A673 (cell line): Measurements from ENCODE around the gene ZNF354B. TPM values are rescaled to one million over a fixed set of nuclear protein-coding genes. Genes with fewer than 3 reads are reported as not detected.

Experiments
- BruUV-seq: library from RNA; stranded (reverse); fragments of 400-500 nt; replicated peaks from 2 replicates; lab custom pipeline; 2021; lab: Mats Ljungman, UMichigan
- CTCF ChIA-PET: fragments of 300-600 bp; sonication (Branson Sonifier 250); formaldehyde crosslinking; loops from one replicate; lab custom pipeline; 2022; ENCODE audit warnings: antibody characterized with exemption; lab: Charles Lee
- POLR2A ChIA-PET: fragments of 300-600 bp; sonication (Branson Sonifier 250); formaldehyde crosslinking; loops from one replicate; lab custom pipeline; 2022; ENCODE audit warnings: antibody characterized with exemption; ENCODE audit not compliant: low non-redundant PET; lab: Charles Lee
- DNase-seq: peaks from one replicate; pipeline ENCODE4 v3.0.0-alpha.2; 2015; ENCODE audit warnings: low spot score
- H3K27ac ChIP-seq: fragments of 200-600 bp; sonication (generic); 2 replicates; pipeline ENCODE4 v1.5.1; 2016; ENCODE audit warnings: mixed run types, low read depth, mild to moderate bottlenecking, mixed read lengths, antibody characterized with exemption, low read length; ENCODE audit not compliant: poor library complexity, severe bottlenecking
- H3K27me3 ChIP-seq: fragments of 200-600 bp; sonication (generic); replicated peaks from 2 replicates; pipeline ENCODE4 v1.6.1; 2017; ENCODE audit warnings: mixed run types, low read depth, mild to moderate bottlenecking, mixed read lengths, antibody characterized with exemption, low read length; ENCODE audit not compliant: insufficient read depth, poor library complexity
- H3K36me3 ChIP-seq: fragments of 200-600 bp; sonication (generic); 2 replicates; pipeline ENCODE4 v1.6.1; 2016; ENCODE audit warnings: mixed run types, mild to moderate bottlenecking, mixed read lengths, antibody characterized with exemption, low read length; ENCODE audit not compliant: insufficient read depth, poor library complexity, severe bottlenecking
- H3K4me1 ChIP-seq: fragments of 200-600 bp; sonication (generic); 2 replicates; pipeline ENCODE4 v1.6.1; 2017; ENCODE audit warnings: mixed run types, mild to moderate bottlenecking, mixed read lengths, antibody characterized with exemption, low read length; ENCODE audit not compliant: insufficient read depth, poor library complexity, severe bottlenecking
- H3K4me3 ChIP-seq: fragments of 200-600 bp; sonication (generic); 2 replicates; pipeline ENCODE4 v1.5.1; 2016; ENCODE audit warnings: low read depth, mixed run types, mild to moderate bottlenecking, mixed read lengths, low read length; ENCODE audit not compliant: poor library complexity, severe bottlenecking
- H3K9me3 ChIP-seq: fragments of 200-600 bp; sonication (generic); 2 replicates; pipeline ENCODE4 v1.6.1; 2016; ENCODE audit warnings: mixed run types, low read depth, mild to moderate bottlenecking, mixed read lengths, antibody characterized with exemption, low read length; ENCODE audit not compliant: poor library complexity, severe bottlenecking
- CTCF ChIP-seq: fragments of 300-800, 200-600 bp; sonication (generic); conservative IDR thresholded peaks from 2 replicates; pipeline ENCODE4 v1.5.1; 2017; ENCODE audit warnings: low read depth, mild to moderate bottlenecking, antibody characterized with exemption, low read length, moderate library complexity, mixed read lengths
- EZH2 ChIP-seq: fragments of 200-600 bp; sonication (generic); IDR thresholded peaks from 2 replicates; pipeline ENCODE4 v1.6.1; 2017; ENCODE audit warnings: borderline replicate concordance, low read depth, mild to moderate bottlenecking, mixed read lengths, antibody characterized with exemption, low read length; ENCODE audit not compliant: poor library complexity, severe bottlenecking
- intact Hi-C: fragments of 100-400 bp; cut with micrococcal nuclease; formaldehyde crosslinking; loops from one replicate; pipeline ENCODE4 v1.10.0; 2022; ENCODE audit not compliant: unreplicated experiment
- total RNA-seq: library from RNA; stranded (reverse); gene quantifications from 2 replicates; pipeline ENCODE4 v1.2.3, GENCODE V29; 2021

Gene ZNF354B
- total RNA-seq, 1 experiment from 2014 or later: 13.8 TPM

- TF ChIP-seq CTCF (no peak), EZH2 (no peak)
- Histone ChIP-seq H3K27ac (no peak overlapping the region), H3K36me3 (no peaks in the 10 kb centered on the region), H3K27me3 (no peaks in the 10 kb centered on the region), H3K4me3 (no peak overlapping the region), H3K4me1 (no peaks in the 10 kb centered on the region), H3K9me3 (no peaks in the 10 kb centered on the region)
- no peak for DNase-seq
- intact Hi-C loops: no loop called here
- POLR2A ChIA-PET: no interaction called here
- CTCF ChIA-PET: no interaction called here
- no TSS peak for BruUV-seq
Measured at GRCh38 chr5:178820001-178820400, 39.8 kb upstream of the ZNF354B start.

DNA sequence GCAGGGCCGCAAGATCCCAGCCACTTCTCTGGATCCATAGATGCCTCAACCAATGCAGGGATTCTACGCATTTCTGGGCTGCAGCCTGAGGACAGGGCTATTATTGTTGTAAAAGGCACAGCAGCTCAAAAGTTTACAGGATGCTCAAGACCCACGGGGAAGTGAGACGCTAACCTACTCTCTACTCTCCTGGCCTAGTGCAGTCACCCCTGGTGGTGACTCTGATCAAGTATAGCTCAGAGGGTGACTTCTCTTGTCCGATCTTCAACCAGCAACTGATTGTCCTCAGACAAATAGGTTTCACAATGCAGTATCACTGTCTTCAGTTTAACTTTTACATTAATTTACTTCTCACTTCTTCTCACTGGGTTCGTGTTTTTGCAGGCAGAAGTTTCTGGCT lies 34.3 kb upstream of the ZNF354B start:
- ChIA-PET CTCF (no interaction called here), POLR2A (no interaction called here)
- Histone ChIP-seq H3K9me3 (no peaks in the 10 kb centered on the region), H3K27ac (no peak overlapping the region), H3K36me3 (no peaks in the 10 kb centered on the region), H3K27me3 (no peaks in the 10 kb centered on the region), H3K4me3 (no peak overlapping the region), H3K4me1 (no peaks in the 10 kb centered on the region)
- BruUV-seq: no TSS peak
- no peak for TF ChIP-seq CTCF
- intact Hi-C loops: no loop called here
- DNase-seq: no peak

DNA sequence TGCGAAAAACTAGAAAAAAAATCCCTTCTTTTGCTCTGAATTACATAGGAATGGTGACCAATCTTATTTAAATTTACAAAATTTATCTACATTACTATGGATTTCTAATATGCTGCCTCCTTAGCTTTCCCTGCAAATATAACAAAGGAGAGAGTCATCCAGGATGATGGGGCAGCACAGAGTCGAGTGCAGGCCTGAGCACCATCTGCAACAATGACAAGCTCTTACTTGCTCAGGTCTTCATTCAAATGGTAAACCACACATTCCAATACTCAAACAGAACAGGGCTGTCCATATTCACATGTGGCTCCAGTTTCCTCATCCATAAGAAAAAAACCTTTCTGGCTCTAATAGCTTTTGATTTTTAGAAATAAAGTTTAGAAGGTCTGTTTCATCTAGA lies 33.5 kb upstream of the ZNF354B start:
- DNase-seq: no peak
- ChIA-PET POLR2A (no interaction called here), CTCF (no interaction called here)
- intact Hi-C loops: no loop called here
- H3K9me3 ChIP-seq: no peaks in the 10 kb centered on the region
- H3K4me3 ChIP-seq: no peak overlapping the region
- no TSS peak for BruUV-seq
- no peaks in the 10 kb centered on the region for H3K36me3 ChIP-seq
- H3K4me1 ChIP-seq: no peaks in the 10 kb centered on the region
- no peak for TF ChIP-seq EZH2
- H3K27ac ChIP-seq: no peak overlapping the region
- H3K27me3 ChIP-seq: no peaks in the 10 kb centered on the region

DNA sequence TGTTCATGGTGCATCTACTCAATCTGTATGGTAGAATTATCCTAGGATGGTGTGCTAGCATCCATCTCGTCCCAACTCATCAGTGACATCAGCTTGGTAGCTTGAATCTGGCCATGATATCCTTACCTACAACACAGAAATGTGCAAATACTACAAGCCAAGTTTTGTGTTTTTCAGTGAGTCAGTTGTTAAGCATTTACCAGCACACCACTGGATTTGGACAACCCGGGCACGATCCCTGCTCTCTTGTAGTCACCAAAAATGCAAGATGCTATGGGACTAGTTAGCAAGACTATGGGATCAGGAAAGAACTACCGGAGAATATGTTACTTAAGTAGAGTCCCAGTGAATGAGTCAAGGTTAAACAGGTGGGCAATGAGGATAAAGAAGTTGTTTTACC lies 32.1 kb upstream of the ZNF354B start:
- no peaks in the 10 kb centered on the region for H3K4me1 ChIP-seq
- ChIA-PET POLR2A (no interaction called here), CTCF (no interaction called here)
- H3K36me3 ChIP-seq: no peaks in the 10 kb centered on the region
- no peak overlapping the region for H3K4me3 ChIP-seq
- H3K27me3 ChIP-seq: no peaks in the 10 kb centered on the region
- H3K9me3 ChIP-seq: no peaks in the 10 kb centered on the region
- no peak for TF ChIP-seq EZH2
- TF ChIP-seq CTCF: no peak
- H3K27ac ChIP-seq: no peak overlapping the region
- no TSS peak for BruUV-seq
- intact Hi-C loops: no loop called here
- no peak for DNase-seq
